Measurements from ENCODE around the gene GDF10. TPM values are rescaled to one million over a fixed set of nuclear protein-coding genes. Genes with fewer than 3 reads are reported as not detected.

Gene GDF10
- total RNA-seq, 4 donors from 2014 or later, result 0.35 TPM; not detected in 3

DNA sequence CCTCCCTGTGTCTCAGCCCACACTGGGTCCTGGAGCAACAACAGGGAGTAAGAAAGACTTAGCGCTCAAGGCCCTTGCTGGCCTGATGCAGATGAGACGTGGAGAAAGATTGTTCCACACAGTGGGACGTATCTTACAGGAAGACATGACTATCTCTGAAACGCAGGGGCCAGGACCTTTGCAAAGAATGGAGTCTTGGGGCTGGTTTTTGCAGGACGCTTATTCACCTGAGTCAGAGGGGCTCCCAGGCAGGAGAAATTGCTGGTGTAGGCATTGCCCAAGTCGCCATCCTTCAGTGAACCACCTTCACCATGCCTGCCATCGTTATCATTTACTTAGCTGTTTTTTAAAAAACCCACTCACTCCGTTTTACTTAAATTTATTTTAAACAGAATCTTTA is 11.8 kb upstream of the GDF10 start:
- H3K4me1 ChIP-seq, result no peaks in the 10 kb centered on the region
- DNase-seq, result no peak
- H3K27me3 ChIP-seq, result no peaks in the 10 kb centered on the region
- H3K9me3 ChIP-seq, result no peaks in the 10 kb centered on the region
- H3K4me3 ChIP-seq, result no peak overlapping the region
- no peak overlapping the region for H3K27ac ChIP-seq
- TF ChIP-seq POLR2A (IDR thresholded peaks at IDR 0.05), result no peak
- no peaks in the 10 kb centered on the region for H3K36me3 ChIP-seq

GRCh38 chr10:47288916-47289495 is 11.0 kb upstream of the GDF10 start:
- Histone ChIP-seq H3K9me3 (no peaks in the 10 kb centered on the region), H3K27me3 (no peaks in the 10 kb centered on the region), H3K27ac (no peak overlapping the region), H3K4me3 (no peak overlapping the region), H3K4me1 (no peaks in the 10 kb centered on the region), H3K36me3 (no peaks in the 10 kb centered on the region)
- peak in 1 of 3 donors; percentile 37 for DNase-seq
- TF ChIP-seq, protein P1, sequence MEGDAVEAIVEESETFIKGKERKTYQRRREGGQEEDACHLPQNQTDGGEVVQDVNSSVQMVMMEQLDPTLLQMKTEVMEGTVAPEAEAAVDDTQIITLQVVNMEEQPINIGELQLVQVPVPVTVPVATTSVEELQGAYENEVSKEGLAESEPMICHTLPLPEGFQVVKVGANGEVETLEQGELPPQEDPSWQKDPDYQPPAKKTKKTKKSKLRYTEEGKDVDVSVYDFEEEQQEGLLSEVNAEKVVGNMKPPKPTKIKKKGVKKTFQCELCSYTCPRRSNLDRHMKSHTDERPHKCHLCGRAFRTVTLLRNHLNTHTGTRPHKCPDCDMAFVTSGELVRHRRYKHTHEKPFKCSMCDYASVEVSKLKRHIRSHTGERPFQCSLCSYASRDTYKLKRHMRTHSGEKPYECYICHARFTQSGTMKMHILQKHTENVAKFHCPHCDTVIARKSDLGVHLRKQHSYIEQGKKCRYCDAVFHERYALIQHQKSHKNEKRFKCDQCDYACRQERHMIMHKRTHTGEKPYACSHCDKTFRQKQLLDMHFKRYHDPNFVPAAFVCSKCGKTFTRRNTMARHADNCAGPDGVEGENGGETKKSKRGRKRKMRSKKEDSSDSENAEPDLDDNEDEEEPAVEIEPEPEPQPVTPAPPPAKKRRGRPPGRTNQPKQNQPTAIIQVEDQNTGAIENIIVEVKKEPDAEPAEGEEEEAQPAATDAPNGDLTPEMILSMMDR (IDR thresholded peaks at IDR 0.05), result no peak
- no peak for TF ChIP-seq POLR2A (IDR thresholded peaks at IDR 0.05)

DNA sequence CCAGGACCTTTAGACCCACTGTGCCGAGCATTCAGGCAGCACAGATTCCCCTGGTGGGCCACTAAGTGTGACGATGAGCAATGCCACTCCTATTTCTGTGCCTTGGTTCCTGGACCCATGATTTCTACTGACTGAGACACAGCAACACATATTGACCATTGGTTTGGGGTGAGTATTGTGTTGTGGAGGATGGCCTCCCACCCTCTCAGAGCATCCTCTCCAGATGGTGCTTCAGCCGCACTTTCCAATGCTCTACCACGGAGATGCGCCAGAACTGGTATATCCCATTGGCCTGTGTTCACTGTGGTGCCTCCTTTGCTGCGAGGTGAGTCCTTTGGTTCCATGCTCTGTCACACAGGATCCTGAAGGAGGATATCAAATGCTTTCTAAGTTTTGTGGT is 10.1 kb upstream of the GDF10 start:
- DNase-seq, result no peak
- no peak for TF ChIP-seq POLR2A (IDR thresholded peaks at IDR 0.05)
- TF ChIP-seq, protein P1 (IDR thresholded peaks at IDR 0.05), result no peak
- Histone ChIP-seq H3K27ac (no peak overlapping the region), H3K4me3 (no peak overlapping the region), H3K36me3 (no peaks in the 10 kb centered on the region), H3K4me1 (no peaks in the 10 kb centered on the region), H3K27me3 (no peaks in the 10 kb centered on the region), H3K9me3 (no peaks in the 10 kb centered on the region)

DNA sequence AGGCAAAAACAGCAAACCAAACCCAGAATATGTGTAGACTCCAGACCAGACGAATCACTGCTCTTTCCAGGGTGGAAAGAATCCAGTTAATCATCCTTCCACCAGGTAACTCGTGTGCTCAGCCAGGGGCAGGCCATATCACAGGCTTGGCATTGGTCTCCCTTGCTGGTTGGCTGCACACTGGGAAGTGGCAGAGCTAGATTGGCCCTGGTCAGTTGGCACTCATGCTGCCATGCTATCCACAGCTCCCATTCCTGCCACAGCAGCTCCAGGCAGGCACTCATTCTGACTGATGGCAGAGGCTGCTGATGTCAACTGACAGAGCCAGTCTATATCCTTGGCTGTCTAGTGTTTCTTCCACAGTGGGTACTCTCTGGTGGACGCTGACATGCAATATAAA is 9.7 kb upstream of the GDF10 start:
- Histone ChIP-seq H3K4me1 (no peaks in the 10 kb centered on the region), H3K27ac (no peak overlapping the region), H3K36me3 (no peaks in the 10 kb centered on the region), H3K9me3 (no peaks in the 10 kb centered on the region), H3K27me3 (no peaks in the 10 kb centered on the region), H3K4me3 (no peak overlapping the region)
- TF ChIP-seq POLR2A (IDR thresholded peaks at IDR 0.05), result no peak
- TF ChIP-seq, protein P1 (IDR thresholded peaks at IDR 0.05), result no peak
- no peak for DNase-seq

- Histone ChIP-seq H3K4me1 (no peaks in the 10 kb centered on the region), H3K36me3 (no peaks in the 10 kb centered on the region), H3K4me3 (no peak overlapping the region), H3K27ac (no peak overlapping the region), H3K9me3 (no peaks in the 10 kb centered on the region), H3K27me3 (no peaks in the 10 kb centered on the region)
- no peak for DNase-seq
- TF ChIP-seq POLR2A (IDR thresholded peaks at IDR 0.05), result no peak
- TF ChIP-seq, protein P1 (IDR thresholded peaks at IDR 0.05), result no peak
Measured at GRCh38 chr10:47291682-47292081, 8.3 kb upstream of the GDF10 start.

DNA sequence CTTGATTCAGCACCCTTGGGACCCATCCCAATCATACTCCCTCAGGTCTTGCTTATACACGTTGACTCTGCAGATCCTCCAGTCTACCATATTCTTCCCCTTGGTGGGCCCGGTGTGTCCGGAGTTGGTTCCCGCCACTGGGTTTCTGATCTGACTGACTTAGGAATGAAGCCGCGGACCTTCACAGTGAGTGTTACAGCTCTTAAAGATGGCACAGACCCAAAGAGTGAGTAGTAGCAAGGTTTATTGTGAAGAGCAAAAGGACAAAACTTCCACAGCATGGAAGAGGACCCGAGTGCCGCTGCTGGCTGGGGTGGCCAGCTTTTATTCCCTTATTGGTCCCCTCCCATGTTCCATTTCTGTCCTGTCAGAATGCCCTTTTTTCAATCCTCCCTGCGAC is 5.9 kb upstream of the GDF10 start:
- TF ChIP-seq POLR2A (IDR thresholded peaks at IDR 0.05), result no peak
- TF ChIP-seq, protein P1 (IDR thresholded peaks at IDR 0.05), result no peak
- no peak for DNase-seq

More for the DNA sequence above, 5.9 kb upstream of the GDF10 start:
- Histone ChIP-seq H3K36me3 (no peaks in the 10 kb centered on the region), H3K27me3 (no peaks in the 10 kb centered on the region), H3K27ac (no peak overlapping the region), H3K9me3 (no peaks in the 10 kb centered on the region), H3K4me1 (no peaks in the 10 kb centered on the region), H3K4me3 (no peak overlapping the region)
